Small intestine (tissue), 7 donors: Measurements from ENCODE around the gene RPTN. TPM values are rescaled to one million over a fixed set of nuclear protein-coding genes. Genes with fewer than 3 reads are reported as not detected.
A peak's percentile ranks its signal among the peaks of the same experiment; 100 is the strongest.
"Not testable (repeated sequence)": the region's sequence is repeated elsewhere in the genome, so short reads cannot be mapped to it uniquely, and the experiment has no call there.

Experiments used
- DNase-seq, 2 donors: peaks; one replicate each; pipeline versions ENCODE4 v3.0.0 to v3.0.0-alpha.2; 2013
- FAIRE-seq: peaks from 2 replicates; lab custom pipeline; 2012; peaks lifted over from hg19 to GRCh38; lab: Jason Lieb, UNC
- H3K27ac ChIP-seq, 3 donors: one replicate each; pipeline ENCODE4 v1.5.1; 2013; ENCODE audit warnings: low read length in 2 of 3, mild to moderate bottlenecking in 2 of 3, control low read depth in 1 of 3, inconsistent platforms in 1 of 3, low read depth in 1 of 3, moderate library complexity in 1 of 3
- H3K27me3 ChIP-seq, 3 donors: one replicate each; pipeline ENCODE4 v1.6.1; 2013; ENCODE audit warnings: low read length in 3 of 3, inconsistent platforms in 1 of 3; ENCODE audit not compliant: control insufficient read depth in 3 of 3, insufficient read depth in 3 of 3
- H3K36me3 ChIP-seq, 3 donors: one replicate each; pipeline ENCODE4 v1.6.1; 2013; ENCODE audit warnings: low read length in 3 of 3, inconsistent platforms in 1 of 3, low read depth in 1 of 3, mild to moderate bottlenecking in 1 of 3, moderate library complexity in 1 of 3; ENCODE audit not compliant: control insufficient read depth in 3 of 3, insufficient read depth in 2 of 3
- H3K4me1 ChIP-seq, 3 donors: one replicate each; pipeline ENCODE4 v1.6.1; 2013; ENCODE audit warnings: low read length in 2 of 3, inconsistent platforms in 1 of 3, low read depth in 1 of 3, mild to moderate bottlenecking in 1 of 3, moderate library complexity in 1 of 3; ENCODE audit not compliant: control insufficient read depth in 3 of 3, insufficient read depth in 2 of 3
- H3K4me3 ChIP-seq, 3 donors: one replicate each; pipeline ENCODE4 v1.5.1; 2013; ENCODE audit warnings: low read length in 3 of 3, control low read depth in 1 of 3, inconsistent platforms in 1 of 3, low read depth in 1 of 3, mild to moderate bottlenecking in 1 of 3, moderate library complexity in 1 of 3
- H3K9me3 ChIP-seq, 2 donors: one replicate each; pipeline ENCODE4 v1.6.1; 2013; ENCODE audit warnings: low read depth in 1 of 2, low read length in 1 of 2; ENCODE audit not compliant: control insufficient read depth in 2 of 2, insufficient read depth in 1 of 2
- WGBS, 3 donors: extraction: QIAGEN DNeasy Blood & Tissue Kit; methylation state at CpG; one replicate each; pipeline ENCODE4 v1.1.7; 2013; 5-methylcytosine and 5-hydroxymethylcytosine counted together
- polyA plus RNA-seq, 4 donors: library from polyadenylated mRNA; stranded (reverse) in 3 of 4; unstranded in 1 of 4; fragments of 200-250 nt in 3 of 4; fragments of 120-200 nt in 1 of 4; gene quantifications; one replicate each; pipeline versions ENCODE4 v1.2.1 to v1.2.3, GENCODE V29; 2013
- donor health status: healthy with polysubstance abuse.
- donor health status: control.
- donor health status: control.
- donor health status: Bipolar disorder and iron deficiency.
- donor health status: healthy.

RPTN gene
- polyA plus RNA-seq, 4 donors, result not detected

GRCh38 chr1:152153996-152154395 lies 5.0 kb downstream of the RPTN start:
- WGBS, 3 donors, result 75 to 87% (median 79%) methylated on average over 3 of the region's 3 CpGs
- H3K9me3 ChIP-seq, result peaks cover 0 to 1% of the 10 kb centered on the region in 2 donors
- no peaks in the 10 kb centered on the region for H3K4me1 ChIP-seq
- no peak for FAIRE-seq
- H3K36me3 ChIP-seq, result no peaks in the 10 kb centered on the region
- H3K4me3 ChIP-seq, result no peak overlapping the region
- no peak for DNase-seq
- no peak overlapping the region for H3K27ac ChIP-seq
- H3K27me3 ChIP-seq, result peaks cover 0 to 3% (median 0%) of the 10 kb centered on the region in 3 donors

GRCh38 chr1:152151646-152152045 lies 7.4 kb downstream of the RPTN start:
- Histone ChIP-seq H3K4me3 (no peak overlapping the region), H3K36me3 (no peaks in the 10 kb centered on the region), H3K27ac (no peak overlapping the region), H3K4me1 (no peaks in the 10 kb centered on the region), H3K9me3 (peaks cover 0 to 12% of the 10 kb centered on the region in 2 donors), H3K27me3 (peaks cover 0 to 3% (median 0%) of the 10 kb centered on the region in 3 donors)
- DNase-seq (no peak), FAIRE-seq (no peak)
- 48 to 61% (median 59%) methylated on average over 2 of the region's 2 CpGs for WGBS, 3 donors

- no peaks in the 10 kb centered on the region for H3K36me3 ChIP-seq
- FAIRE-seq (no peak), DNase-seq (no peak)
- H3K4me1 ChIP-seq, result no peaks in the 10 kb centered on the region
- 45 to 60% (median 55%) methylated on average over 1 of the region's 1 CpG for WGBS, 3 donors
- H3K4me3 ChIP-seq, result no peak overlapping the region
- peaks cover 0 to 3% (median 0%) of the 10 kb centered on the region in 3 donors for H3K27me3 ChIP-seq
- no peak overlapping the region for H3K27ac ChIP-seq
- H3K9me3 ChIP-seq, result peaks cover 0 to 12% of the 10 kb centered on the region in 2 donors
Measured at GRCh38 chr1:152148981-152149380, 10.0 kb downstream of the RPTN start.

GRCh38 chr1:152148051-152148450 lies 11.0 kb downstream of the RPTN start:
- FAIRE-seq (no peak), DNase-seq (no peak)
- peaks cover 0 to 3% (median 0%) of the 10 kb centered on the region in 3 donors for H3K27me3 ChIP-seq
- H3K27ac ChIP-seq, result no peak overlapping the region
- 68 to 74% (median 72%) methylated on average over 3 of the region's 3 CpGs for WGBS, 3 donors
- no peaks in the 10 kb centered on the region for H3K36me3 ChIP-seq
- H3K4me1 ChIP-seq, result no peaks in the 10 kb centered on the region
- no peak overlapping the region for H3K4me3 ChIP-seq
- peaks cover 0 to 12% of the 10 kb centered on the region in 2 donors for H3K9me3 ChIP-seq

DNA sequence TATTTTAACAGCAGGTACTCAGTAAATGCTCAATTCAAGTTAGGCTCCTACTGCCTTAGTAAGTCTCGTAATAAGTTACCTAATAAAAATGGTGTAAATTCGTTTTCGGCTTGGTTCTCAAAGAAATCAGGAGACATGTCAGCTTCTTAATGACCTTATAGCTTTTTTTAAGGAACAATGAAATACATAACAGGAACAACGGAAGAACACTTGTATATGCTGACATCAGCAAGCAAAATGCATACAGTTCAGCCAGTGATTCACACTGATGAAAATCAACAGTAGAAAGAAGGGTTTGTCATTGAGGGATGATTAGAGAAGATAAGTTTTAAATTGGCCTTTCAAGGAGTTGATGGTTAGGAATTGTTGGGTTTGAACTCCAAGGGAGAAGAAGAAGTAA lies 13.3 kb downstream of the RPTN start:
- no peaks in the 10 kb centered on the region for H3K4me1 ChIP-seq
- H3K27ac ChIP-seq, result no peak overlapping the region
- peaks cover 0 to 12% of the 10 kb centered on the region in 2 donors for H3K9me3 ChIP-seq
- 78 to 83% (median 81%) methylated on average over 4 of the region's 4 CpGs for WGBS, 3 donors
- H3K27me3 ChIP-seq, result no peaks in the 10 kb centered on the region
- H3K36me3 ChIP-seq, result no peaks in the 10 kb centered on the region
- H3K4me3 ChIP-seq, result no peak overlapping the region
- FAIRE-seq (no peak), DNase-seq (no peak)

DNA sequence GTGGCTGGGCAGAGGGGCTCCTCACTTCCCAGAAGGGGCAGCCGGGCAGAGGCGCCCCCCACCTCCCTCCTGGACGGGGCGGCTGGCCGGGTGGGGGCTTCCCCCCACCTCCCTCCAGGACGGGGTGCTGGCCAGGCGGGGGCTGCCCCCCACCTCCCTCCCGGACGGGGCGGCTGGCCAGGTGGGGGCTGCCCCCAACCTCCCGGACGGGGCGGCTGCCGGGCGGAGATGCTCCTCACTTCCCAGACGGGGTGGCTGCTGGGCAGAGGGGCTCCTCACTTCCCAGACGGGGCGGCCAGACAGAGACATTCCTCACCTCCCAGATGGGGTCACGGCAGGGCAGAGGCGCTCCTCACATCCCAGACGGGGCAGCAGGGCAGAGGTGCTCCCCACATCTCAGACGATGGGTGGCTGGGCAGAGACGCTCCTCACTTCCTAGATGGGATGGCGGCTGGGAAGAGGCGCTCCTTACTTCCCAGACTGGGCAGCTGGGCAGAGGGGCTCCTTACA lies 14.3 kb downstream of the RPTN start:
- peaks cover 0 to 12% of the 10 kb centered on the region in 2 donors for H3K9me3 ChIP-seq
- FAIRE-seq, H3K27me3 ChIP-seq, DNase-seq, H3K27ac ChIP-seq, H3K4me1 ChIP-seq, H3K36me3 ChIP-seq, H3K4me3 ChIP-seq: not testable (repeated sequence)
- WGBS, 3 donors, result 90 to 93% (median 91%) methylated on average over 21 to 25 of the region's 25 CpGs

DNA sequence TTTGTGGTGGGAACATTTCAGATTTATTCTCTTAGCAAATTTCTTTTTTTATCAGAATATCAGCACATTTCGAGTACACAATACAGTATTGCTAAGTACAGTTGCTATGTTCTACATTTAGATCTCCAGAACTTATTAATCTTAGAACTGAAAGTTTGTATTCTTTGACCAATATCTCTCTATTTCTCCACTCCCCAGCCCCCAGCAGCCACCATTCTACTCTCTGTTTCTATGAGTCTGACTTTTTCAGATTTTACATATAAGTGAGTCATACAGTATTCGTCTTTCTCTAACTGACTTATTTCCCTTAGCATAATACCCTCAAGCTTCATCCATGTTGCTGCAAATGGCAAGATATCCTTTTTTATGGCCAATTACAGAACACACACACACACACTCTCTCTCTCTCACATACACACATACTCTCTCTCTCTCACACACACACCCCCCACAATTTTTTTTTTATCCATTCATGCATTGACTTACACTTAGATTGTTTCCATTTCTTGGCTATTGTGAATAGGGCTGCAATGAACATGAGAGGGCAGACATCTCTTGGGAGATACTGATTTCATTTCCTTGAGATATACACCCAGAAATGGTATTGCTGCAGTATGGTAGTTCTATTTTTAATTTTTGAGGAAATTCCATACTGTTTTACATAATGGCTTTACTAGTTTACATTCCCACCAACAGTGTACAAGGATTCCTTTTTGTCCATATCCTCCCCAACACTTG lies 15.7 kb downstream of the RPTN start:
- no peak for DNase-seq
- FAIRE-seq, result no peak
- no peaks in the 10 kb centered on the region for H3K4me1 ChIP-seq
- no peak overlapping the region for H3K4me3 ChIP-seq
- H3K27me3 ChIP-seq, result peaks cover 0 to 3% (median 0%) of the 10 kb centered on the region in 3 donors
- H3K27ac ChIP-seq, result no peak overlapping the region
- H3K36me3 ChIP-seq, result no peaks in the 10 kb centered on the region
- H3K9me3 ChIP-seq, result peaks cover 0 to 10% of the 10 kb centered on the region in 2 donors
- WGBS, 3 donors, result 49 to 66% (median 56%) methylated on average over 2 of the region's 2 CpGs

GRCh38 chr1:152141971-152142584 lies 16.9 kb downstream of the RPTN start:
- Histone ChIP-seq H3K36me3 (no peaks in the 10 kb centered on the region), H3K27ac (no peak overlapping the region), H3K27me3 (peaks cover 0 to 5% (median 2%) of the 10 kb centered on the region in 3 donors), H3K9me3 (no peaks in the 10 kb centered on the region), H3K4me3 (no peak overlapping the region), H3K4me1 (no peaks in the 10 kb centered on the region)
- WGBS, 3 donors, result 0 to 4% (median 2%) methylated on average over 1 of the region's 1 CpG
- FAIRE-seq (no peak), DNase-seq (peak; percentile 49 to 69)
